ENCODE measurements around the gene STK24. TPM values are rescaled to one million over a fixed set of nuclear protein-coding genes. Genes with fewer than 3 reads are reported as not detected.
A peak's percentile ranks its signal among the peaks of the same experiment; 100 is the strongest.

Gene STK24
- total RNA-seq, 5 donors from 2014 or later (not counting 1 experiment from before 2014, with no cell fraction given) = 92.1 to 143 (median 113) TPM

DNA sequence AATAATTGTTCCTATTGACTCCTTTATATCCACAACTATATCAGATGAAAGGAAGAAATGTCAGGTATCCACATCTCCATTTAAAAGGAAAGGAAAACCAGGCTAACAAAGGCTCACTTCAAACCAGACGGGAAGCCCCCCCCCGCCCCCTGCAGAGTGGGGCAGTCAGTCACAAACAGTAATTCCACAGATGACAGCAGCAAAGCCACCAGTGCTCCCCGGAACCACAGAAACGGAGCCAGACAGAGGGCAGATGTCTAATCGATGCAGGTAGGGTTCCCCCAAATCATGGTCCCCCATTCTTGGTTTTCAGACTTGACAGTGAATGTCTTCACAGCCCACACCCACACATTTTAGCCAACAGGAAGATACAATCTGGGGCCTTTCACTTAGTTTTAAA, 100.8 kb downstream of the STK24 start:
- Mint-ChIP-seq H3K9me3 (no peaks in the 10 kb centered on the region), H3K4me3 (peak overlapping the region; percentile 61 to 76 (median 71)), H3K27me3 (no peaks in the 10 kb centered on the region), H3K27ac (peak overlapping the region; percentile 91 to 92), H3K36me3 (peaks cover 40% of the 10 kb centered on the region), H3K4me1 (peaks cover 67 to 72% (median 67%) of the 10 kb centered on the region in 3 donors)
- POLR2A ChIA-PET = no interaction called here
- peak overlapping the region; percentile 77 for H3K27ac ChIP-seq (ENCODE audit: low read length)
- ATAC-seq (replicated peaks in 1 of 4) (peak; percentile 21 to 52 (median 37)), DNase-seq (peak in 24 of 35 experiments; percentile 9 to 80 (median 37))
- no peaks in the 10 kb centered on the region for H3K27me3 ChIP-seq (replicated peaks in 1 of 2; ENCODE audit: control insufficient read depth in 2 of 2, extremely low read depth in 1 of 2, insufficient read depth in 2 of 2, low read length in 1 of 2)
- no CpG with 5 or more reads among the region's 5 CpGs for WGBS (ENCODE audit: insufficient coverage)
- H3K36me3 ChIP-seq (ENCODE audit: control insufficient read depth in 2 of 2, extremely low read depth in 1 of 2, insufficient read depth in 1 of 2, low read length in 1 of 2) = peaks cover 12 to 32% of the 10 kb centered on the region in 2 donors
- peaks cover 11 to 55% of the 10 kb centered on the region in 2 experiments for H3K4me1 ChIP-seq (ENCODE audit: control insufficient read depth in 1 of 2, extremely low read depth in 1 of 2, insufficient read depth in 2 of 2, low read length in 2 of 2)
- peak overlapping the region; percentile 4 to 25 for H3K4me3 ChIP-seq (ENCODE audit: control insufficient read depth in 1 of 2, extremely low read depth in 1 of 2, low read length in 1 of 2)
- no peaks in the 10 kb centered on the region for H3K9me3 ChIP-seq
- CTCF ChIA-PET = interaction anchor here (0.6 to 1.5 kb wide), 5 partner anchors 12 to 185 kb away, joined by 3 to 6 read pairs (median 4); no protein-coding TSS in a partner anchor

DNA sequence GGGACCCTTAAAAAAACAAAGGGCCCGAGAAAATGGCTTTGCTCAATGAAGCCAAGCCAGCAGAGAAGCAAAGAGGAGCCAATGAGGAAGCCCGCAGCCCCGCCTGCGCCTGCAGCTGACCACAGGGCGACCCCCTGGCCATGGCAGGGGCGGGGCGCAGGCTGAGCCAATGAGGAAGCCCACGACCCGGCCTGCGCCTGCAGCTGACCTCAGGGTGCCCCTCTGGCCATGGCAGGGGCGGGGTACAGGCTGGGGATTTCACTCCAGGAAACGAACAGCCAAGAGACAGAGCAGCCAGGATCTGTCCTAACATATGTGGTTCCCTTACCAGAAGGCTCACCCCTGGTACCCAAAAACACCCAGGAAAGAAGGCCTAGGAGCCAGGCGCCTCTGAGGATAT, 101.4 kb downstream of the STK24 start:
- CTCF ChIA-PET = interaction anchor here (0.6 to 1.5 kb wide), 4 partner anchors 13 to 186 kb away, joined by 3 to 6 read pairs (median 4); no protein-coding TSS in a partner anchor
- Mint-ChIP-seq H3K4me3 (no peak overlapping the region), H3K36me3 (peaks cover 39% of the 10 kb centered on the region), H3K27ac (peak overlapping the region; percentile 65 to 68), H3K27me3 (no peaks in the 10 kb centered on the region), H3K9me3 (no peaks in the 10 kb centered on the region), H3K4me1 (peaks cover 64 to 68% (median 65%) of the 10 kb centered on the region in 3 donors)
- no peak overlapping the region for H3K4me3 ChIP-seq (ENCODE audit: control insufficient read depth in 1 of 2, extremely low read depth in 1 of 2, low read length in 1 of 2)
- POLR2A ChIA-PET = no interaction called here
- no peaks in the 10 kb centered on the region for H3K27me3 ChIP-seq (replicated peaks in 1 of 2; ENCODE audit: control insufficient read depth in 2 of 2, extremely low read depth in 1 of 2, insufficient read depth in 2 of 2, low read length in 1 of 2)
- H3K9me3 ChIP-seq = no peaks in the 10 kb centered on the region
- ATAC-seq (replicated peaks in 1 of 4) (no peak), DNase-seq (no peak)
- peaks cover 11 to 52% of the 10 kb centered on the region in 2 experiments for H3K4me1 ChIP-seq (ENCODE audit: control insufficient read depth in 1 of 2, extremely low read depth in 1 of 2, insufficient read depth in 2 of 2, low read length in 2 of 2)
- peak overlapping the region; percentile 77 for H3K27ac ChIP-seq (ENCODE audit: low read length)
- H3K36me3 ChIP-seq (ENCODE audit: control insufficient read depth in 2 of 2, extremely low read depth in 1 of 2, insufficient read depth in 1 of 2, low read length in 1 of 2) = peaks cover 12 to 33% of the 10 kb centered on the region in 2 donors
- WGBS (ENCODE audit: insufficient coverage) = 87% methylated on average over 11 of the region's 13 CpGs

DNA sequence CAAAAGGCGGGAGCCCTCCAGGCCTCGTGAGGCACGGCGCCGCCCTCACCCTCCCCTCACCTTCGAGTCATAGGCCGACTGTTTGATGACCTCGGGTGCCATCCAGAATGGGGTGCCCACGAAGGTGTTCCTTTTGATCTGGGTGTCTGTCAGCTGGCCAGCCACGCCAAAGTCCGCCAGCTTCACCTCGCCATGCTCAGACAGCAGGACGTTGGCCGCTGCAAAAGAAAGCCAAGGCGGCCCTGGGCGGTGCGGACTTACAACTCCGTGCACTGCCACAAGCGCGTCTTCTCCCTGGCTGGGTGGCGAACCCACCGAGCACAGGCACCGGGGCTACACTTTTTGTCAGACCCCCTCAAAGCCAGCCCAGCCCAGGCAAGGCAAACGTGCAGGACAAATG, 102.1 kb downstream of the STK24 start:
- H3K36me3 ChIP-seq (ENCODE audit: control insufficient read depth in 2 of 2, extremely low read depth in 1 of 2, insufficient read depth in 1 of 2, low read length in 1 of 2) = peaks cover 12 to 37% of the 10 kb centered on the region in 2 donors
- H3K4me1 ChIP-seq (ENCODE audit: control insufficient read depth in 1 of 2, extremely low read depth in 1 of 2, insufficient read depth in 2 of 2, low read length in 2 of 2) = peaks cover 11 to 51% of the 10 kb centered on the region in 2 experiments

DNA sequence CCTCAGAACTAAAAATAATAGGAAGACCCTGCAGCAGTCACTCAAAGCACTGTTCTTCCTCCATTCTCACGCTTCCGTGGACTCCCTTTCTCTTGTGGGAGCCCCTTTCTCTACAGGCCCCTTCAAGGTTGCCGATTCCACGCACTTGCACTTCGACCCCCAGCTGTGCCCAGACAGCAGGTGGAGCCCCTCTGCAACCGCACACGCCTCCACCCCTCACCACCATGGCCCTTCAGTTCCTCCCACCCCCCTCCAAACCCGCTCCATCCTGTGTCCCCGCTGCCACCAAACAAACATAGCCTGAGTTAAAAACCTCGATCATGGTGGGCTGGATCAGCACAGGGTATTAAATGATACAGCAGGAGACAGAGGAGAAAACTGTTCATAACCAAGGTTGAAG, 102.6 kb downstream of the STK24 start:
- H3K4me1 Mint-ChIP-seq = peaks cover 57 to 61% (median 60%) of the 10 kb centered on the region in 3 donors
- ChIA-PET POLR2A (no interaction called here), CTCF (no interaction called here)
- H3K27ac Mint-ChIP-seq = peak overlapping the region; percentile 39 to 64
- peaks cover 11 to 46% of the 10 kb centered on the region in 2 experiments for H3K4me1 ChIP-seq (ENCODE audit: control insufficient read depth in 1 of 2, extremely low read depth in 1 of 2, insufficient read depth in 2 of 2, low read length in 2 of 2)
- no peaks in the 10 kb centered on the region for H3K9me3 ChIP-seq
- H3K27me3 Mint-ChIP-seq = no peaks in the 10 kb centered on the region
- ATAC-seq (replicated peaks in 1 of 4) (no peak), DNase-seq (no peak)
- no peaks in the 10 kb centered on the region for H3K9me3 Mint-ChIP-seq
- H3K36me3 Mint-ChIP-seq = peaks cover 39% of the 10 kb centered on the region
- no peaks in the 10 kb centered on the region for H3K27me3 ChIP-seq (replicated peaks in 1 of 2; ENCODE audit: control insufficient read depth in 2 of 2, extremely low read depth in 1 of 2, insufficient read depth in 2 of 2, low read length in 1 of 2)
- H3K4me3 Mint-ChIP-seq = no peak overlapping the region
- no peak overlapping the region for H3K4me3 ChIP-seq (ENCODE audit: control insufficient read depth in 1 of 2, extremely low read depth in 1 of 2, low read length in 1 of 2)
- H3K36me3 ChIP-seq (ENCODE audit: control insufficient read depth in 2 of 2, extremely low read depth in 1 of 2, insufficient read depth in 1 of 2, low read length in 1 of 2) = peaks cover 12 to 37% of the 10 kb centered on the region in 2 donors
- H3K27ac ChIP-seq (ENCODE audit: low read length) = no peak overlapping the region
- 91% methylated on average over 5 of the region's 10 CpGs for WGBS (ENCODE audit: insufficient coverage)

More for the DNA sequence above, 102.1 kb downstream of the STK24 start:
- no peak for ATAC-seq (replicated peaks in 1 of 4)
- POLR2A ChIA-PET = no interaction called here
- H3K4me3 Mint-ChIP-seq = no peak overlapping the region
- H3K36me3 Mint-ChIP-seq = peaks cover 39% of the 10 kb centered on the region
- 96% methylated on average over 23 of the region's 24 CpGs for WGBS (ENCODE audit: insufficient coverage)
- no peaks in the 10 kb centered on the region for H3K27me3 Mint-ChIP-seq
- peaks cover 61 to 66% (median 65%) of the 10 kb centered on the region in 3 donors for H3K4me1 Mint-ChIP-seq
- Histone ChIP-seq H3K9me3 (no peaks in the 10 kb centered on the region), H3K27me3 (replicated peaks in 1 of 2; ENCODE audit: control insufficient read depth in 2 of 2, extremely low read depth in 1 of 2, insufficient read depth in 2 of 2, low read length in 1 of 2) (no peaks in the 10 kb centered on the region), H3K4me3 (ENCODE audit: control insufficient read depth in 1 of 2, extremely low read depth in 1 of 2, low read length in 1 of 2) (no peak overlapping the region), H3K27ac (ENCODE audit: low read length) (no peak overlapping the region)
- no peaks in the 10 kb centered on the region for H3K9me3 Mint-ChIP-seq
- CTCF ChIA-PET = no interaction called here
- peak overlapping the region; percentile 39 to 64 for H3K27ac Mint-ChIP-seq
- DNase-seq = no peak

DNA sequence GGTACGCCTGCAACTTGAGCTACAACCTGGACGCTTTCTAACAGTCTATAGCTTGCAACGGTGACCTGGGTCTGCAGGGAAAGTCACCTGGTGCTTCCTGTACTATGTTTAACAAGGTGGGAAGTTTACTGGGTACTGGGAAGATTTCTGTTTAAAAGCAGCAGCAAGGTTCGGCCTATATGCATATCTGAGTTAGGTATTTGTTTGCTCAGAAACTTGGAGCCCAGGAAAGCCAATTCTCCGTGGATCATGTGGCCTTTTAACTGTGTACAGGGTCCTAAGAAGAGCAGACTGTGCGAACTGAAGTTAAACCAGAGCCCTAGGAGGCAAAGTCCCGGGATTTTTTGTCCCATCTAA, 103.1 kb downstream of the STK24 start:
- peak overlapping the region; percentile 64 to 85 for H3K27ac Mint-ChIP-seq
- no peaks in the 10 kb centered on the region for H3K27me3 ChIP-seq (replicated peaks in 1 of 2; ENCODE audit: control insufficient read depth in 2 of 2, extremely low read depth in 1 of 2, insufficient read depth in 2 of 2, low read length in 1 of 2)
- WGBS (ENCODE audit: insufficient coverage) = 92% methylated on average over 6 of the region's 7 CpGs
- peaks cover 52 to 57% (median 55%) of the 10 kb centered on the region in 3 donors for H3K4me1 Mint-ChIP-seq
- ChIA-PET POLR2A (no interaction called here), CTCF (interaction anchor here in 1 of 2 donors (1.7 kb wide), 1 partner anchor 28 kb away, joined by 3 read pairs; no protein-coding TSS in a partner anchor)
- H3K9me3 ChIP-seq = no peaks in the 10 kb centered on the region
- H3K27me3 Mint-ChIP-seq = no peaks in the 10 kb centered on the region
- ATAC-seq (replicated peaks in 1 of 4) = no peak
- peaks cover 12 to 38% of the 10 kb centered on the region in 2 donors for H3K36me3 ChIP-seq (ENCODE audit: control insufficient read depth in 2 of 2, extremely low read depth in 1 of 2, insufficient read depth in 1 of 2, low read length in 1 of 2)
- H3K27ac ChIP-seq (ENCODE audit: low read length) = peak overlapping the region; percentile 13
- no peak overlapping the region for H3K4me3 Mint-ChIP-seq
- H3K4me1 ChIP-seq (ENCODE audit: control insufficient read depth in 1 of 2, extremely low read depth in 1 of 2, insufficient read depth in 2 of 2, low read length in 2 of 2) = peaks cover 10 to 42% of the 10 kb centered on the region in 2 experiments
- no peak for DNase-seq
- H3K4me3 ChIP-seq (ENCODE audit: control insufficient read depth in 1 of 2, extremely low read depth in 1 of 2, low read length in 1 of 2) = no peak overlapping the region
- H3K36me3 Mint-ChIP-seq = peaks cover 41% of the 10 kb centered on the region
- no peaks in the 10 kb centered on the region for H3K9me3 Mint-ChIP-seq

DNA sequence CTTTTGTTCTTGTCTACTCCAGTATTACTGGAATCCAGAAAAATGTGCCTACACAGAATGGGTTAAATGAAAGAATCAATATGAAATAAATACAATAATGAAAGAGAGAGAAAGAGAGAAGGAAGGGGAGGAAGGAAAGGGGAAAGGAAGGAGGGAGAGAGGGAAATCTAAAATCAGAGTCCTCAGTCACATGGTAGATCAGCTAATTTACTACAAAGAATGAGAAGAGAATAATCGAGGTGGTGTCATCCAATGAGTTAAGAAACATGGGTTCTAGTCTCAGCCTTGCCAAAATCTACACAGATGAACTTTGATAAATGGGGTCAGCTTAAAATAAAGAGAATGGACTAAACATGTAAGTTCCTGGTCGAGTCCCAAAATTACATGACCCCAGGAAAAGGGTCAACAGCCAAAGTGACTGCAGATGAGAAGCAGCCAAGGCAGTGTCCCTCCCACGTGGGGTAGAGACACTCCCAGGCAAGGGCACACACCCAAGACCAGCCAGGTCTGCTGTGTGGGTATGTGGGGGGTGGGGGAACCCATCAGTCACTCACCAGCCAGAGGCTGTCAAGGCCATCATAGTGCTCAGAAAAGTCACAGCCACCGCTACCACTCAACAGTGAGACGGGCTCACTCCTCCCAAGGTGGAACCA, 103.6 kb downstream of the STK24 start:
- ATAC-seq (replicated peaks in 1 of 4) (no peak), DNase-seq (no peak)
- Histone ChIP-seq H3K36me3 (ENCODE audit: control insufficient read depth in 2 of 2, extremely low read depth in 1 of 2, insufficient read depth in 1 of 2, low read length in 1 of 2) (peaks cover 12 to 43% of the 10 kb centered on the region in 2 donors), H3K4me1 (ENCODE audit: control insufficient read depth in 1 of 2, extremely low read depth in 1 of 2, insufficient read depth in 2 of 2, low read length in 2 of 2) (peaks cover 7 to 37% of the 10 kb centered on the region in 2 experiments), H3K27me3 (replicated peaks in 1 of 2; ENCODE audit: control insufficient read depth in 2 of 2, extremely low read depth in 1 of 2, insufficient read depth in 2 of 2, low read length in 1 of 2) (no peaks in the 10 kb centered on the region), H3K4me3 (ENCODE audit: control insufficient read depth in 1 of 2, extremely low read depth in 1 of 2, low read length in 1 of 2) (no peak overlapping the region), H3K27ac (ENCODE audit: low read length) (peak overlapping the region; percentile 13), H3K9me3 (no peaks in the 10 kb centered on the region)
- ChIA-PET POLR2A (interaction anchor here in 1 of 2 donors (0.7 kb wide), 1 partner anchor 23 kb away, joined by 3 read pairs; no protein-coding TSS in a partner anchor), CTCF (interaction anchor here in 1 of 2 donors (1.7 kb wide), 1 partner anchor 28 kb away, joined by 3 read pairs; no protein-coding TSS in a partner anchor)
- WGBS (ENCODE audit: insufficient coverage) = 100% methylated on average over 2 of the region's 5 CpGs
- Mint-ChIP-seq H3K36me3 (peaks cover 43% of the 10 kb centered on the region), H3K9me3 (no peaks in the 10 kb centered on the region), H3K27ac (peak overlapping the region; percentile 64 to 87), H3K4me3 (no peak overlapping the region), H3K4me1 (peaks cover 46 to 54% (median 50%) of the 10 kb centered on the region in 3 donors), H3K27me3 (no peaks in the 10 kb centered on the region)
